Hematopoietic multipotent progenitor cell treated with erythropoietin and hydrocortisone succinate and interleukin-3 and kit ligand, for 15 days (in vitro differentiated cells): Measurements from ENCODE around the gene DNM1.
"Not testable (repeated sequence)": the region's sequence is repeated elsewhere in the genome, so short reads cannot be mapped to it uniquely, and the experiment has no call there.

ENCODE experiments used
- DNase-seq: peaks from one replicate; pipeline ENCODE4 v3.0.0-alpha.2; 2015; ENCODE audit warnings: low spot score

Gene DNM1

DNA sequence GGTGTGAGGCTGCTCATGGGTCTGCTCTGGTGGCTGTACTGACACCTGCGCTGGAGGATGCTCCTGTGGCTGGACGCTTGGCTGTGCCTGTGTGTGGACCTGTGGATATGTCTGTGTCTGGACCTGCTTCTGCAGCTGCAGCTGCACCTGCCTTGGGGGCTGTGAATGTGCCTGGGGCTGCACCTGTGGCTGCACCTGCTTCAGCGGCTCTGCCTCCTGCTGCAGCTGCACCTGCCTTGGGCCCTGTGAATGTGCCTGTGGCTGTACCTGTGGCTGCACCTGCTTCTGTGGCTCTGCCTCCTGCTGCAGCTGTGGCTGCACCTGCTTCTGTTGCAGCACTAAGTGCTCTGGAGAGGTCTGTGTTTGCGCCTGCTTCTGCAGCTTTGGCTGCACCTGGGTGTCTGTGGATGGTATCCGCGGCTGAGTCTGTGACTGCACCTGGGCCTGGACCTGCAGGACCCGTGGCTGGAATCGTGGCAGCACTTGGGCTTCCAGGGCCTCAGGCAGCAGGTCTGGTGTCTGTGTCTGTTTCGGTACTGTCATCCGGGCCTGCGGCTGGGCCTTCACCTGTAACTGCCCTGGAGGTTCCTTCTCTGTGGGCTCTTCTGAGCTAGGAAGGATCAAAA lies 24.3 kb upstream of the DNM1 start:
- DNase-seq, result no peak

- no peak for DNase-seq
These were observed 23.2 kb upstream of the DNM1 start for GRCh38 chr9:128180001-128180400.

DNA sequence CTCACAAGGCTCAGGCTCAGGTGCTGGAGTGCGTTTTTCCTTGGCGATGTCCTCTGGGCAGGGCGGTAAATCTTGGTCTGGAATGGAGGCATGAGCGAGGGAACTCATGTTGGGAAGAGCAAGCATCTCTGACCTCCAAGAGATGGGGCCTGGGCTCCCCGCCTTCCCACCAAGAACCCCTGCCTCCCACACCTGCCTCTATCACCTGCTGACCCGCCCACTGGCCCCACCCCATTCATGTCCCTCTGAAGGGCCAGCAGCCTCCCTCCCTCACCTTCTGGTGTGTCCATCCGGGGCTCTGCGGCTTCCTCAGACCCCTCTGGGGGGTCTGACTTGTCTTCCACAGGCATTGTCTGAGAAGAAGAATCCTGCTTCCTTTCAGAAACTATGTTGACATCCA lies 22.7 kb upstream of the DNM1 start:
- DNase-seq, result no peak

GRCh38 chr9:128181480-128181879 lies 21.7 kb upstream of the DNM1 start:
- not testable (repeated sequence) for DNase-seq

GRCh38 chr9:128182893-128183588 lies 20.1 kb upstream of the DNM1 start:
- DNase-seq, result no peak

DNA sequence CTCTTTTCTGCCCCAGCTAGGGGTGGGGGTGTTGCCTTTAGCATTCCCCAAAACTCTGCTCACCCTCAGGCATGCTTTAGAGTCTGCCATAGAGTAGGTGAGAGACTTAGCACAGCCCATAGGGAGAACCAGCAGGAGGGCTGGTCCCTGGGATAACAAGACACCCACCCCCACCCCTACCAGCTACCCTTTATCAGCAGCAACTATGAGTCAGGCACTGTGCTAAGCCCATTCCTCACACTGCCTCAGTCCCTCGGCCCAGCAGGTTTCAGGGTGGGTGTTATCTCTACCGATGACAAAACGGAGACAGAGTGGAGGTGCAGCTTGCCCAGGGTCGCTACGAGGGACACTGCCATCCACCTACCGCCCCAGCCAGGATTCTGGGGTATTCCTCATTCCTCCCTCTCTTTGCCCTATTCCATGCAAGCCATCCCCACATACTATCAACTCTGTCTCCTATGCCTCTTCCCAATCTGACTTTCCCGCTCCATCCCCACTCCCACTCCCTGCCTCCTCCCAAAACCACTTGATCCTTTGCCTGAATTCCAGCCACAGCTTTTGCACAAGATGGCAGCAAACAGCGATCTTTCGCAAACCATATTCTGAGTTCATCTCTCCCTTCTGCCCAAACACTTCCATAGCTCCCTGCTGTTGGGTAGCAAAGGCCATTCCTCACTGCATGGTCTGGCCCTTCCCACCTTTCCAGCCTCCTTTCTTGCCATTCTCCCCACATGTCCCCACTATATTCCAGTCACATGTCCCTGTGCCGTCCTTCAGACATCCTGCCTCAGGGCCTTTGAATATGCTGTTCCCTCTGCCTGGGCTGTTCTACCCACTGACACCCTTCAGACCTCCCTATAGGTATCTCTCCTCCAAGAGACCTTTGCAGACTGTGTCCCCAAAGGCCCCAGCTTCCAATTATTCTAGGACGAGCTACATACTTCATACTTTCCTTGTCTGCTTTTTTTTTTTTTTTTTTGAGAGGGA lies 16.9 kb upstream of the DNM1 start:
- DNase-seq, result no peak

DNA sequence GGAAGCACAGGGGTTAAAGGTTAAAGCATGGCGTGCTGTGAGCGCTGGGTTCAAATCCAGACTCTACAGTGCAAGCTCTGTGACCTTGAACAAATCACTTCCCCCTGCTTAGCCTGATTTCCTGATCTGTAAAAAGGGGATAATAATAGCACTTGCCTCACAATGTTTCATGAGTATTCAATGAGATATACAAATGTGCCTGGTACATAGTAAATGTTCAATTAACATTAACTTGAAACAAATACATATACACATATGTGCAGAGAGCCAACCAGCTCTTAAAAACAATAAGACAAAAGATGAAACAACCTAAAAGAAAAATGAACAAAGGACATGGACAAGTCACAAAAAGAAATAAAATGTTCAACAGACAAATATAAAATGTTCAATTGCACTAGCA lies 15.8 kb upstream of the DNM1 start:
- no peak for DNase-seq

DNA sequence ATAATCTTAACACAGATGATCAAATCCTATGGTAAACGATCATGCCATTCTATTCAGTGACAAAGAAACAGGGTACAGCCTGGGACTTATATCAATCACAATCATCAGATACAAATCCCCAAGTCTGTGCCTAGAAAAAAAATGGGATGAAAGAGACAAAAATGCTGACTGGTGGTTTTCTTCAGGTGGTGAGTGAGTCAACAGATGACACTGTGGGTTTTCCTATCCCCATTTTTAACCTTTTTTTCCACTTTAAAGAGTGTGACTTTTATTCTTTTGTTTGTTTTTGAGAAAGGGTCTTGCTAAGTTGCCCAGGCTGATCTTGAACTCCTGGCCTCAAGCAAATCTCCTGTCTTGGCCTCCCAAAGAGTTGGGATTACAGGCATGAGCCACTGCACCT lies 15.0 kb upstream of the DNM1 start:
- no peak for DNase-seq

DNA sequence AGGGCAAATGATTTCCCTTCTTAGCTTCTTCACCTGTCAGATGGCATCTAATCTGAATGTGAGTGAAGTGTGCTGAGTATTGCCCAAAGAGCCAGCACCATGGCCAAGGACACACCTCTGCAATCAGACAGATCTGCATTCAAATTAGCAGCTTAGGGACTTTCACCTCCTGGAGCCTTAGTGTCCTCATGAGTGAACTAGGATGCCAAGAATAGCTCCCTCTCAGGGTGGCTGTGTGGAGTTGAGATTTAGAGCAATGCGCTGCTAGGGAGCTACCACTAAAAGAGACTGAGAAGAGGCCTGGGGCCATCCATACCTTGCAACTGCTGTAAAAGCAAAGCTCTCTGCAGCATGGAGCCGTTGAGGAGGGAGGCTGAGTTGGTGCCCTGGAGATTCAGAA lies 13.2 kb upstream of the DNM1 start:
- DNase-seq, result no peak

GRCh38 chr9:128190516-128191405 lies 12.4 kb upstream of the DNM1 start:
- DNase-seq, result no peak

DNA sequence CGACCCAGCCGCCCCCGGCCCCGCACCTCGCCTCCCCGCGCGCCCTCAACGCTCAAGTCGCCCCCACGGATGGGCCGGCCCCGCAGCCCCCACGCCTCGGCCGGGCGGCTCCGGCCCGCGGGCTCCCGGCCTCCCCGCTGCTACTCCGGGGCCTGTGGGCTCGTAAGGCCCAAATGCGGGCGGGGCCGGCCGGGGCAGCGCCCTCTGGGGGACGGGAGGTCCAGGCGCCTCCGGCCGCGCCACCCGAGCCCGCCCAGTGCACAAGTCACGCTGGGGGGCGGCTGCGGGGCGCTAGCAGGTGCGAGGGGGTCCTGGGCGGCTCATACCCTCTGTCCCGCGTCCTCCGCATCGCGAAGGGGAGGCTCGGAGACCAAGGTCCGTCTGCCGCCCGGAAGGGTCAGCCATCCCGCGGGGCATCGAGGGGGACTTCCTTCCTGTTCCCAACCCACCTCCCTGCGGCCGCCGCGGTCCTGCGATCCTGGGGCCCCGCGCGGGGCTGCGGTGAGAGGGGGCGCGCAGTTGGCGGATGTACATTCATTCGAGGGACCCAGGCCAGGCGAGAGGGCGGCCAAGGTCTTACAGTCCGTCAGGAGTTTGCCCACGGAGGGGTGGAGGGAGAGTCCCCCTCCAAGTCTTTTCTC lies 11.7 kb upstream of the DNM1 start, which contains the start of gene CIZ1:
Gene CIZ1 (minus strand): TSS at position 167 of the 641 bp plus-strand sequence. CDS start 715 bp downstream, outside the sequence.
- DNase-seq, result peak; percentile 83

DNA sequence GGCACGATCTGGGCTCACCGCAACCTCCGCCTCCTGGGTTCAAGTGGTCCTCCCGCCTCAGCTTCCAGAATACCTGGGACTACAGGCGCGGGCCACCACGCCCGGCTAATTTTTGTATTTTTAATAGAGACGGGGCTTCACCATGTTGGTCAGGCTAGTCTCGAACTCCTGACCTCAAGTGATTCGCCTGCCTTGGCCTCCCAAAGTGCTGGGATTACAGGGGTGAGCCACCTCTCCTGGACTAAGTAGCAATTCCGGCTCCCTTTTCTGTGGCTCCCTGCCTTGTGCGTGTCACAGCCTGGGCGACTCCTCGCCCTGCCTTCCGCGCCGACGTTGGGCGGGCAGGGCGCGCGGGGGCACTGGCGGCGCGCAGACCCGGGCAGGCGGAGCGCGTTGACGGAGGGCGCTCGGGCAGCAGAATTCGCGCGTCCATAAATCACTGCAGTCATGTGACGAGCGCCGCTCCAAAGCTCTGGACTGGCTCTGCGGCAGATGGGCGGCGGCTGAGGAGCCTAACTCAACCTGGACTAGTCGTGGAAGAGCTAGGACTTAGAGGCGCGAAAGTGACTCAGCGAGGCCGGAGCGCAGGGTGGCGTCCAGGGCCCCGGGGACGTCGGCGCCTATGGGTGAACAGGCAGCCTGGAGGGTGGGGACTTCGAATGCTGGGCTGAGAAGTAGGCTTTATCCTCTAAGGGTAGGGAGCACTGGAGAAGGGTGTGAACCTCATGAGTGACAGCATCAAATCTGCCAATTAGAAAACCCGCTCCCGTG lies 10.4 kb upstream of the DNM1 start:
- peak; percentile 72 for DNase-seq

DNA sequence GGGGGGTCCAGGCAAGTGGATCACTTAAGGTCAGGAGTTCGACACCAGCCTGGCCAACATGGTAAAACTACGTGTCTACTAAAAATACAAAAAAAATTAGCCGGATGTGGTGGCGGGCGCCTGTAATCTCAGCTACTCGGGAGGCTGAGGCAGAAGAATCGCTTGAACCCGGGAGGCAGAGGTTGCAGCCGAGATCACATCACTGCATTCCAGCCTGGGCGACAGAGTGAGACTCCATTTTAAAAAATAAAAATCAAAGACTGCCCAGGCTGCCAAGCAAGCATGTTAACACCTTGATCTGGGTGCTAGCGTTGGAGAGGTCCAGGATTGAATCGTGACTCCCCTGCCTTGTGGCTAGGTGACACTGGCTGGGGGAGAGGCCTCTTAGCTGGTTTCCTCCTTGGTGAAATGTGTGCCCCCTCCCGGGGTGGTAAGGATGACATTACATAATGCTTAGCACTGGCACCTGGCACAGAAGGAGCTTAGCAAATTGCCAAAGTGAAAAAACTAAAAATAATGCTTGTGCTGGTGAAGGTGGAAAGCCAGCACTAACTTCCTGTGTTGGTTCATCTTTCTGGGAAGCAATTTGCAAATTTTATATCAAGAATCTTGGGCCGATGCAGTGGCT lies 9.6 kb upstream of the DNM1 start:
- DNase-seq, result no peak

DNA sequence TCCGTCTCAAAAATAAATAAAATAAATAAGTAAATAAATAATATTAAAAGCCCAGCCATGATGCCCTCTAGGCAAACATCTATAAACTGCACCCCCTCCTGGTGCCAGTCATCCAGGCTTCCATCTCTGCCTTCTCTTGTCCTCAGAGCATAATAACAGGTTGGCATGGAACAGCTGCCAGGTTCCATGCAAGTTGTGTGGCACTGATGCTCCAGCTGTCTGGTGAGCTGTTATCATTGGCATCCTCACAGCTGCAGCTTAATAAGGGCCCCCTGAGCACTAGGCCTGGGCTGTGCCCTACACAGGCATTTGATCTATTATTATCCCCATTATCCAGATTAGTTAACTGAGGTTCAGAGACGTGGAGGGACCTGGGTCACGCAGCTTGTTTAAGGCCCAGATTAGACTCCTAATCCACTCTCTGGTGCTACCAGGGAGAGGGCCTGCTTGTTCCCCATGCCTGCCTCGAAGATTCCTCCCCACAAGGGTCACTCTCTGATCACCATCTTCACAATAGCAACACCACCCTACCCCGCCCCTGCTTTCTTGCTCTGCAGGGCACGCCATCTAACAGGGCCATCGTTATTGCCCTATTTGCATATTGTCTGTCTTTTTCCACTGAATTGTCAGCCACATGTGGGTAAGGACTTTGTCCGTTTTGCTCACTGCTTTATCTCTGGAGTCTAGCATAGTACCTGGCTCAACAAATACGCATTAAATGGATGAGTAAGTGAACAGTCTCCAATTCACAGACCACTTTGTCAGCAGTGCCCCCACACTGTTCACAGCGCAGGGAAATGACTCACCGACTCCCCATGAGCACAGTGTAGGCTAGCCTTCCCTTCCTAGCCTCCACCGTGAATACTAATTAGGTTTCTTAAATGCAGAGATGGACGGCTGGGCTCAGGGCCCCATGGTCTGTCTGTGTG lies 1.5 kb upstream of the DNM1 start:
- no peak for DNase-seq

- DNase-seq, result no peak
These were observed 543 bp upstream of the DNM1 start for GRCh38 chr9:128202648-128203023.

- no peak for DNase-seq
These were observed 750 bp downstream of the DNM1 start for GRCh38 chr9:128203707-128204551.

DNA sequence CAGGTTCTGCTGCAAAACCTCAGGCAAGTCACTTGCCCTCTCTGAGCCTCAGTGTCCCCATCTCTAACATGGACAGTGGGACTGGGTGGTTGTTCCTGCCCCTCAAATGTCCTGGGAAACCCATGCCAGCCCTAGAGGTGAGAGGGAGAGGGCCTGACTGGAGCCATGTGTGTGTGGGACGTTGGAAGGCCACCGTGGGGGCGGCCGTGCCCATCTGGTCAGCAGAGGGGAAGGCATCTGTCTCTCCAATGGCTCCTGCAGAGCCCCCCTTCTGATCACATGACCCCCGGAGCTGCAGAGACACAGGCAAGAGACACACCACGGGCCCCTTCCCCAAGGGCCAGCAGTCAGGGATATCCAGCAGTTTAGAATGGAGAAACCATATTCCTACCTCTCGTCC lies 1.7 kb downstream of the DNM1 start:
- DNase-seq, result no peak
